IPS-11a (cell line): ENCODE data around the gene EIF2S1.
"Not testable (repeated sequence)": the region's sequence is repeated elsewhere in the genome, so short reads cannot be mapped to it uniquely, and the experiment has no call there.

Source experiments
- H3K4me3 ChIP-seq: one replicate; pipeline ENCODE4 v1.5.1; 2013; ENCODE audit warnings: low read depth, low read length, control low read depth

Gene EIF2S1

DNA sequence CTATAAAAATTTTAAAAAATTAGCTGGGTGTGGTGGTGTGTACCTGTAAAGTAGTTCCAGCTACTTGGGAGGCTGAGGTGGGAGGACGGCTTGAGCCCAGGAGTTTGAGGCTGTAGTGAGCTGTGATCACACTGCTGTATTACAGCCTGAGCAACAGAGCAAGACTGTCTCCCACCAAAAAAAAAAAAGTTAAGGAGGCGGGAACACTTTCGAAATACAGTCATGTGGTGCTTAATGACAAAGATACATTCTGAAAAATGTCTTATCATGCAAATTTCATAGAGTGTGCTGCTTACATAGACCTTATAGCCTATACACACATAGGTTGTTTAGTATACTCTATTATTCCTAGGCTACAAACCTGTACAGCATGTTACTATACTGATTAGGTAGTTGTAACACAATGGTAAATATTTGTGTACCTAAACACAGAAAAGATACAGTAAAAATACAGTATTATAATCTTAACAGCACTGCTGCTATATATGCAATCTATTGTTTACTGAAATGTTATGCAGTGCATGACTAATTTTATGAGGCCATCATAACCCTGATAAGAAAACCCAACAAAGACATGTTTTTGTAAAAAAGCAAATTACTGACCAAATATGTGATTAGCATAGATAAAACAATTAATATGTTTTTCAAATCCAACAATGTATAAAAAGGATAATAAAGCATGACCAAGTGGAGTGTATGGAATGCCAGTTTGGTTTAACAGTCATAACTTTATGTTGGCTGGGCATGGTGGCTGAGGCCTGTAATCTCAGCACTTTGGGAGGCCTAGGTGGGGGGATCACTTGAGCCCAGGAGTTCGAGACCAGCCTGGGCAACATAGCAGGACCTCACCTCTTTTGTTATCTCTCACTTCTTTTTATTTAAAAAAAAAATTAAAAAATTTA is 11.4 kb downstream of the EIF2S1 start:
- H3K4me3 ChIP-seq: no peak overlapping the region

DNA sequence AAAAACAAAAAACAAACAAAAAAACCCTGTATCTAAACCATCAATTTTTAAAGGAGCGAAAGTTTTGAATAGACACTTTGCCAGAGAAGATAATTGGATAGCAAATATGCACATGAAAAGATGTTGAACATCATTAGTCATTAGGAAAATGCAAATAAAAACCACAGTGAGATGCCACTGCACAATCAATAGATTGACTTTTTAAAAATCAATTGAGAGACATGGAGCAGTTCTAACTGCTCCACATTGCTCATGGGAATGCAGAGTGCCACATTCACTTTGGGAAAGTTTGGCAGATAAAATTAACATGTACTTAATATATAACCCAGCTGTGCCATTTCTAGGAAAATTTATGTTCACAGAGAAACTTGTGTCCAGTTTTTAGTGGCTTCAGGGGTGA is 12.7 kb downstream of the EIF2S1 start:
- no peak overlapping the region for H3K4me3 ChIP-seq

GRCh38 chr14:67373347-67373746 is 13.2 kb downstream of the EIF2S1 start:
- H3K4me3 ChIP-seq: no peak overlapping the region

DNA sequence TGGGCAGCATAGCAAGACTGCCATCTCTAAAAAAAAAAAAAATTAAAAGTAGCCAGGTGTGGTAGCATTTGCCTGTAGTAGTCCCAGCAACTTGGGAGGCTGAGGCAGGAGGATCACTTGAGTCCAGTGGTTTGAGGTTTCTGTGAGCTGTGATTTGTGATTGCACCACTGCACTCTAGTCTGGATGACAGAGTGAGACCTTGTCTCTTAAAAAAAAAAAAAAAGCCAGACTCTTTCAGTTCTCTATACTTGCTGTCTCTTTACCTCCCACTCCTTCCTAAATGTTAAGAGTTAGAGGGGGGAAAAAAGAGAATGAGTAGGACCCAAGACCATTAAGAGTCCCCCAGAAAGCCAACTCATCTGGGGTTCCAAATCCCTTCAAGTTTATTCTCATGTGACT is 17.8 kb downstream of the EIF2S1 start:
- no peak overlapping the region for H3K4me3 ChIP-seq

- no peak overlapping the region for H3K4me3 ChIP-seq
Measured at GRCh38 chr14:67385120-67385519, 25.0 kb downstream of the EIF2S1 start.

DNA sequence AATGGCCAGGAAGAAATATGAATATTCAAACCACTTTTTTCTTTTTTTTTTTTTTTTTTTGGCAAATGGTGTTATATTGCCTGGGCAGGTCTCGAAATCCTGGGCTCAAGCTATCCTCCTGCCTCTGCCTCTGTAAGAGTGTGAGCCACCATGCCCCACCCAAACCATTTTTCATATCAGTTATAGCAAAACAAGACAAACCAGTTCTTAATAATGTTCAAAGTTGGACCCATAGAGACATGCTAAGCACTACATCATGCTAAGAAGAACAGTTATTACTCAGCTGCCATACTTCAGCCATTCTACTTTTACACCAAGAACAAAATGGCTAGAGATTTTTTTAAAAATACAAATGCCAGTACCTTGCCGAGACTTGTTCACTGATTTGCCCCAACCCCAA is 25.5 kb downstream of the EIF2S1 start:
- H3K4me3 ChIP-seq: no peak overlapping the region

GRCh38 chr14:67387195-67387594 is 27.1 kb downstream of the EIF2S1 start:
- no peak overlapping the region for H3K4me3 ChIP-seq

- no peak overlapping the region for H3K4me3 ChIP-seq
Measured at GRCh38 chr14:67389275-67389674, 29.1 kb downstream of the EIF2S1 start.

DNA sequence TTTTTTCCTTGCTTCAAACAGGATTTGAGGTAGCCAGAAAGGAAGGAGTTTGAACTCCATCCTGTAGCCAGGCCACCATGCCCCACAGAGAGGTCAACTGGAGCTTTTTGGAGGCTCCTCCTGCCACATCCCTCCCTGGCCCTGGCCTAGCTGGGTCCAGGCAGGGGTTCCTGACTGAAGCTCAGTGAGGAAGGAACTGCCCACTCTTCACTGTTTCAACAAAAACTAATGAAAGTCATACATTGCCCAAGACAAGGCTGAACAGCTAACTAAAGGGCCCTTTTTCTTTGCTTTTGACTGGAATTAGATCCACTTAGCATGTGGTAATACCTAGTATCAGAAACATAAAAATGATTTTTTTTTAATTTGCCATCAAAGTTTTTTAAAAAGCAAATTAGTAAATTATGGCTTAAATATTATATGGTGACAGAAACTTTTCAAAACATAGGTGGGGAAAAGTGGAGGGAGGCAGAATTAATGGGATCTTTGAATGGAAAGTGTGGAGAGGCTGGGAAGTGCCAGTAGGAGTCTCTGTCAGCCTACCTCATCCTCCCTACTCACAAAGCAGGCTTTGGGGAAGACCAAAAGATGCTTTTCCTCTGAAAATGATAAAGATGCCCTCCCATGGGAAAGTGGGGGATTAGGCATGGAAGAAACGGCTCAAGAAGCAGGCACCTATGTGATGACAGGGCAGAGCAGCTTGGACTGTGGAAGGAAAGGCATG is 29.8 kb downstream of the EIF2S1 start:
- H3K4me3 ChIP-seq: no peak overlapping the region

- H3K4me3 ChIP-seq: no peak overlapping the region
Measured at GRCh38 chr14:67391268-67391667, 31.1 kb downstream of the EIF2S1 start.

DNA sequence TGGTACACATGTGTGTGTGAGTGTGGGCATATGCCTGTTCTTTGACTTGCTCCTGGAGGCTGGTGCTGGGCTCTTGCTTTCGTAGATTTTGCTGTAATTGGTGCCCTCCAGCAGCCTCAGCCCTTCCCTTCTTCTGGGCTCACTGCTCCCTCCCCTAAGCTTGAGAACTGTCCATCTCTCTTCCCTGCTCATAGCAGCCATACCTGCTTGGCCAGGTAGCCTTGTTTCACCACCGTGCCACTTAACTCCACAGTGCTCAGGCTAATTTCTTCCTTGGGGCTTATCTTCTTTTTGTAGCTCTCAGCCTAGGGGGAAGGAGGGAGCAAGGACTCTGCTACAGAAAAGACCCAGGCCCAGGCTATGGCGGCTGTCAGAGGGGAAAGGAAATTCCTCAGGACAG is 32.0 kb downstream of the EIF2S1 start:
- no peak overlapping the region for H3K4me3 ChIP-seq

- no peak overlapping the region for H3K4me3 ChIP-seq
Measured at GRCh38 chr14:67392800-67393199, 32.7 kb downstream of the EIF2S1 start.

- H3K4me3 ChIP-seq: no peak overlapping the region
Measured at GRCh38 chr14:67393689-67394088, 33.6 kb downstream of the EIF2S1 start.

GRCh38 chr14:67395086-67395875 is 35.2 kb downstream of the EIF2S1 start:
- H3K4me3 ChIP-seq: no peak overlapping the region

- H3K4me3 ChIP-seq: no peak overlapping the region
Measured at GRCh38 chr14:67395876-67396189, 35.7 kb downstream of the EIF2S1 start.

- no peak overlapping the region for H3K4me3 ChIP-seq
Measured at GRCh38 chr14:67396381-67396970, 36.3 kb downstream of the EIF2S1 start.

GRCh38 chr14:67397536-67397935 is 37.4 kb downstream of the EIF2S1 start:
- no peak overlapping the region for H3K4me3 ChIP-seq

- no peak overlapping the region for H3K4me3 ChIP-seq
Measured at GRCh38 chr14:67400434-67400833, 40.3 kb downstream of the EIF2S1 start.

DNA sequence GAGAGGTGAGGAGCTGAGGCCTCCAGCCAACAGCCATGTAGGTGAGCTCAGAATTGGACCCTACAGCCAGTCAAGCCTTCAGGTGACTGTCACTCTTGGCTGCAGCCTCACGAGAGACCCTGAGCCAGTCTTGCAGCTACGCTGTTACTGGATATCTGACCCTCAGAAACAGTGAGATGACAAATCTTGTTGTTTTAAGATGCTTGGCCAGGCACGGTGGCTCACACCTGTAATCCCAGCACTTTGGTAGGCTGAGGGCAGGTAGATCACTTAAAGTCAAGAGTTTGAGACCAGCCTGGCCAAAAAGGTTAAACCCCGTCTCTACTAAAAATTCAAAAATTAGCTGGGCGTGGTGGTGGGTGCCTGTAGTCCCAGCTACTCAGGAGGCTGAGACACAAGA is 45.6 kb downstream of the EIF2S1 start:
- no peak overlapping the region for H3K4me3 ChIP-seq

GRCh38 chr14:67408122-67408801 is 48.1 kb downstream of the EIF2S1 start:
- not testable (repeated sequence) for H3K4me3 ChIP-seq

GRCh38 chr14:67409461-67409860 is 49.3 kb downstream of the EIF2S1 start:
- no peak overlapping the region for H3K4me3 ChIP-seq
